ENCODE results near the gene ADAT3.

Gene ADAT3

DNA sequence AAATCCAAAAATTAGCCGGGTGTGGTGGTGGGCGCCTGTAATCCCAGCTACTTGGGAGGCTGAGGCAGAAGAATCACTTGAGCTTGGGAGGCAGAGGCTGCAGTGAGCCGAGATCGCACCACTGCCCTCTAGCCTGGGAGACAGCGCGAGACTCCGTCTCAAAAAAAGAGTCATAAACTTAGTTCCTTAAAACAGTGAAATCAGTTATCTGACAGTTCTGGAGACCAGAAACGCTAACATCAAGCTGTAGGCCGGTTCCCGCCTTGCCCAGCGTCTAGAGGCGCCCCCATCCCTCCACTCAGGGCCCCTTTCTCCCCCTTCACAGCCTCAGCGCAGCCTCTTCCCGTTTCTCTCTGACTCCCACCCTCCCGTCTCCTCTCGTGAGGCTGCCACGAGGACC lies 11.9 kb downstream of the ADAT3 start:
- no peak for DNase-seq

DNA sequence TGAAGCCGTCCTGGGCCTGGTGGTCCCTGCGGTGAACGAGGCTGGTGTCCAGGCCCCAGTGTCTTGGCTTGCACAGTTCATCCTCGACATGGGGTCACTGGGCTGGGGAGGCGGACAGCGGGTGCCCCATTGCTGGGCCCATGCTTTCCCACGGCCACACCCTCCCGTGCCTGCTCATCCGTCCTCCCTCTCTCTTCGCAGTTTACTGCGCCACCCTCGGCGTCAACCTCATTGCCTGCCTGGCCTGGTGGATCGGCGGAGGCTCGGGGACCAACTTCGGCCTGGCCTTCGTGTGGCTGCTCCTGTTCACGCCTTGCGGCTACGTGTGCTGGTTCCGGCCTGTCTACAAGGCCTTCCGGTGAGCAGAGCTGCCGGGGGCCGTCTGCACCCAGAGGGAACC lies 12.7 kb downstream of the ADAT3 start:
- no peak for DNase-seq

DNA sequence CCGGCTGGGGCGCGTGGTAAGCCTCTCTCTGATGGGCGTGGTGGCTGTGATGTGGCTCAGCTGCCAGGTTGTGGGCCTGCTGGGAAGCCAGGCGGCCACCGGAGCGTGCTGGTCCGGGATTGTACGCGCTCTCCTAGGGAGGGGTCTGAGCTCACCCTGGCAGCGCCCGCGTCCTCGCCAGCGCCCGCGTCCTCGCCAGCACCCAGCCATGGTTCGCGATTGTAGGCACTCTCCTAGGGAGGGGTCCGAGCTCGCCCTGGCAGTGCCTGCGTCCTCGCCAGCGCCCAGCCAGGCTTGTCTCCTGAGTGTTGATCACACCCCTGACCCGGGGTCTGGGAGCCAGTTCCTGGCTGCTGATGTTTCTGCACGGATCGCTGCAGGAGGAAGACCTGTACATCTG lies 13.8 kb downstream of the ADAT3 start:
- no peak for DNase-seq

DNA sequence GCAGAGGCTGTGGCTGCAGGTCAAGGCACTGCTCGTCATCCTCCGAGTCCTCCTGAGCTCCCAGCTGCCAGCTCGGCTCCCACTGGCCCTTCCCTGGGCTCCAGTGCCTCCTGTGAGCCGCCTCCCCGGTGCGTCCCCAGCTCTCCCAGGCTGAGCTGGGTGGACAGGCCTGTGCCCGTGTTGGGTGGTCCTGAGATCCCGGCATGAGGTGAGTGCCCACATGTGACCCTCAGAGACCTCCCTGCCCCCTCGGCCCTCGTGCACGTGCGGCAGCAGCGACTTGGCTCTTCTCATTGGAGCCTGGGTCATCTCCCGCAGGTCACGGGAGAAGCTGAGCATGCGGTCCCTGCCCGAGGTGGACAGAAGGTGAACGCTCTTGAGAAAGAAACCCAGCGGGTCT lies 15.4 kb downstream of the ADAT3 start:
- no peak for DNase-seq

- no peak for DNase-seq
Measured at GRCh38 chr19:1921326-1921725, 16.1 kb downstream of the ADAT3 start.

DNA sequence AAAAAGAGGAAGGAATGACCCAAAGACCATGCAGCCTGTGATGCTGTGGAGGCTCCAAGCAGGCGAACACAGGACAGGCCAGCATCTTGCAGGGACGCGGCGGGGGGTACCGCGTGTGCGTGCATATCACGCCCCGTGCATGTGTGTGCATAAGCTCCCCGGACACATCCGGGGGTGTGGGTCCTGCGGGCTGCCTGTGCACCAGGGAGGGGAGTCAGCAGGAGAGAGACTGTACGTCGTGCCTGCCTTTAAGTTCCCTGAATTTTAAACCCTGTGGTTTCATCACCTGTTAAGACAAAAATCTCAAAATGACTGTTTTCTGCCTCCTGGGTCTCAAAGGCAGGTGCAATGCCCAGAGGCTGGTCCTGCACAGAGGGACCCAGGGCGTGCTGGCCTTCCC lies 16.6 kb downstream of the ADAT3 start:
- no peak for DNase-seq

DNA sequence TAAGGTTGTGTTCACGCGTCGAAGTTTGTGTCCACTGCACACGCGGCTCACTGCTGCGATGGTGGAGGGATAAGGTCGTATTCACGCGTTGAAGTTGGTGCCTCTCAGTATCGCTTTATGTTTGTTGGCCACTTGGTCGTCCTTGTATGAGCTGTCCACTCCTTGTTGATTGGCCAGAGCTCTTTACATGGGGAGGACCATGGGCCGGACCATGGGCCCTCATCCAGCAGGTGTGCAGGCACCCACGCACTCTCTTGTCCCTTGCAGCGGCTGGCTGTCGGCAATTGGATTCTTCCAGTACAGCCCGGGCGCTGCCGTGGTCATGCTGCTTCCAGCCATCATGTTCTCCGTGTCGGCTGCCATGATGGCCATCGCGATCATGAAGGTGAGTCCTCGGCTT lies 17.6 kb downstream of the ADAT3 start:
- DNase-seq, result no peak

- DNase-seq, result no peak
Measured at GRCh38 chr19:1923319-1923718, 18.1 kb downstream of the ADAT3 start.

- DNase-seq, result no peak
Measured at GRCh38 chr19:1924320-1924961, 19.2 kb downstream of the ADAT3 start.

GRCh38 chr19:1925544-1925943 lies 20.3 kb downstream of the ADAT3 start:
- no peak for DNase-seq

DNA sequence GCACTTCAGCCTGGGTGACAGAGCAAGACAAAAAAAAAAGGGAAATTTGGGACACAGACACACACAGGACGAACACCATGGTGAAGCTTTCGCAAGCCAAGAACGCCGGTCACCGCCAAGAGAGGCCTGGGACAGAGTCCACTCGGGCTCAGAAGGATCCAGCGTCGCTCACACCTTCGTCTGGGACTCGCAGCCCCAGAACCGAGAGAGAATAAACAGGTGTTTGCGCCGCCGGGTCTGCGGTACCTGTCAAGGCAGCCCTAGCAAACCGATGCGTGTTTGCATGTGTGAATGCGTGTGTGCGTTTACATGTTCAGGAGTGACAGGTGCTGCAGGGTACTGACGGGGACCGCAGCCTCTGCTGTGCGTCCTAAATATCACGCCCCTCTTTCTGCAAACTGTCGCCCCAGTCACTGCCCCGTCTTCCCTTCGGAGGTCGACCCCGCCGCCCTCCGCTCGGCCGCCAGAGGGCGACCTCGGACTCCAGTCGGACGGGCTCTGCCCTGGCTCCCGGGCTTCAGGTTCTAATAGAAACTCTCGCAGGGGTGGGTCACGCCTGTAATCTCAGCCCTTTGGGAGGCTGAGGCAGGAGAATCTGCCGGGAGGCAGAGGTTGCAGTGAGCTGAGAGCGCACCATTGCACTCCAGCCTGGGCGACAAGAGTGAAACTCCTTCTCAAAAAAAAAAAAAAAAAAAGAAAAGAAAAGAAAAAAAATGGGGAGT lies 24.0 kb downstream of the ADAT3 start:
- peak in 1 of 2 experiments; percentile 61 for DNase-seq

GRCh38 chr19:1931445-1931844 lies 26.2 kb downstream of the ADAT3 start:
- no peak for DNase-seq

- DNase-seq, result no peak
Measured at GRCh38 chr19:1932395-1932794, 27.2 kb downstream of the ADAT3 start.

GRCh38 chr19:1933244-1933643 lies 28.0 kb downstream of the ADAT3 start:
- no peak for DNase-seq

DNA sequence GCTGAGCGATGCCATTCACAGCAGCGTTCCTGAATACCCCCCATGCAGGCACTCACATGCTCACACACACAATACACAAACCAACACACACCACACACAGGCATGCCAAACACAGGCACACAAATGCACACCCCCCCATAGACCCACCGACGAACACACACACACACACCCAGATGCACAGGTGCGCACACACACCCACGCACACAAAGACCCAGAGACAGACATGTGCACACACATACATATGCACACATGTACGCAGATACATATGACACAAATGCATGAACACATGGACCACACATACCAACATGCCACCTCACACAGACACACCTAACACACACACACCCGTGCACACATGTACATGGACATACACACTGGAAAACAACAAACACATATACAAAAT lies 28.7 kb downstream of the ADAT3 start:
- DNase-seq, result no peak

DNA sequence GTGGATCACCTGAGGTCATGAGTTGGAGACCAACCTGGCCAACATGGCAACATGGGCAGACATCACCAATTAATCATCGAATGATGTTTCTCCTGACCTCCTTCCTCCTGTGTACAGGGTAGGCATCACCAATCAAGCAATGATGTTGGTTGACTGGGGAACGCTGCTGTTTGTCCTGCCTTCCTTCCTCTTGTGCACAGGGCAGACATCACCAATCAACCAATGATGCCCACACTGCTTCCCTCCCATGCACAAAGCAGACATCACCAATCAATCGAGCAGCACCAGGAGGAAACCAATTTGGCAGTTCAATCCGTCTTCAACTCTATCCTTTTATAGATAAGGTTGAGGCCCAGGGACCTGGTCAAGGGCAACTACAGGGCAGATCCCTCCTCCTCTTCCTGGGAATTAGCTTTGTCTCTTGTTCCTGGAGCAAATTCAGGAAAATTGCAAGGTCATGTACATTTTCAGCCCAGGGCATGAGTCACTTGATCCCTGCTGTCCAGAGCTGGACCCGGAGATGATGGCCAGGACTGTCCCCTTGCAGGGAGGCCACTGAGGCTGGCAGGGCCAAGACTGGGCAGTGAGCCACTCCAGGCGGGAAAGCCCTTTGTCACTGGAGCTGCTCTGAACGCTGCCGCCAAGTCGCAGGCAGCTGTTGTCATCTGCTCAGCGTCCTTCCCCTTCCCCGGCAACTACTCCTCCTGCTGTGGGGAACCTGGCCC lies 30.4 kb downstream of the ADAT3 start:
- no peak for DNase-seq

DNA sequence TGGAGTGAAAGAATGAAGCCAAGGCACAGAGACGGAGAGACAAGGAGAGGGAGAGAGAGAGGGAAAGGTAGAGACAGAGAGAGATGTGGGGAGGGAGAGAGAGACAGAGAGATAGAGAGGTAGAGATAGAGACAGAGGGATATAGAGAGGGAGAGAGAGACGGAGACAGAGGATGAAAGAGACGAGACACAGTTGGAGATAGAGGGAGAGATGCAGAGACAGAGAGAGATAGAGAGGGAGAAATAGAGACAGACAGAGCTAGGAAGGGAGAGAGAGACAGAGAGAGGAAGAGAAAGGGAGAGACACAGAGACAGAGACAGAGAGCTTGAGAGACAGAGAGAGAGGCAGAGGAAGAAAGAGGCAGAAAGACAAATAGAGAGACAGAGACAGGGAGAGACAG lies 31.2 kb downstream of the ADAT3 start:
- DNase-seq, result no peak

DNA sequence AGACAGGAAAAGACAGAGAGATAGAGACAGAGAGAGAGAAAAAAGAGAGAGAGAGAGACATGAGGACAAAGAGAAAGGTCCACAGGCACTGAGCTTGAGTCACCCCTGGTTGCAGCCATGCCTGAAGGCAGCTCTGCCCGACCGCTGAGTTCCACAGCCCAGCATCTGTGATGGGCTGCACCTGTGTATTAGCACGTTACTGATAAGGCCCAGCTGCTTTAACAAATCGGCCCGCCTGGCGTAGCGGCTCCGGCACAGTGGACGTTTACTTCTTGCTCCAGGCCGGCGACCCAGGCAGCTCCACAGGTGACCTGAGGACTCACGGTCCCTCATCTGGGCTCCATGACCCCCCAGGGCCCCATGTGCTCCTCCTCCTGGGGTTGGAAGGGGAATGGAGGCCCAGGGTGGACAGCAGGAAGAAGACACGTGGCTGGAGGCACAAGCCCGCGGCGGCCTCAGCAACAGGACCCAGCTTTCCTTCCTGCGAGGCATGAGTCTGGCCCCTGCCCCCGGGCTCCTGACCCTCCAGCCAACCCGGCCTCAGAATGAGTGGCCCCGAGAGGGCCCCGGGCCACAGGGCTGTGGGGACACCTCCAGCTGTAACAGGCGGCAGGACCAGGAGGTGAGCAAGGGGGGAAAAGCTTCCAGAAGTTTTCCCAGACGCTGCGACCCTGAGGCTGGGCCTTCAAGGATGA lies 31.9 kb downstream of the ADAT3 start:
- no peak for DNase-seq

GRCh38 chr19:1938071-1938470 lies 32.9 kb downstream of the ADAT3 start:
- no peak for DNase-seq

- no peak for DNase-seq
Measured at GRCh38 chr19:1941146-1942077, 36.2 kb downstream of the ADAT3 start, which contains the start of gene CSNK1G2. Gene CSNK1G2, plus strand, starts transcription at chr19:1941172. Its CDS starts 28,601 bp downstream, at chr19:1969773.

GRCh38 chr19:1942078-1942933 lies 37.1 kb downstream of the ADAT3 start:
- DNase-seq, result peak in 1 of 2 experiments; percentile 8

Data from cerebellar nuclear complex (tissue), 1 donor.